Ovary (tissue), 3 donors: Measurements from ENCODE around the gene ST8SIA4.

Experiments used
- EP300 ChIP-seq: sonication (generic); formaldehyde crosslinking; IDR thresholded peaks from one replicate; pipeline ENCODE4 v1.6.1; 2017; ENCODE audit warnings: antibody characterized with exemption
- POLR2A ChIP-seq: fragments of 450-650 bp; IDR thresholded peaks from one replicate; pipeline ENCODE4 v1.6.1; 2017; ENCODE audit warnings: antibody characterized with exemption, mild to moderate bottlenecking, moderate library complexity
- TF ChIP-seq, protein P1 (sequence below), 3 donors: fragments of 450-650 bp in 2 of 3; fragments of 200-600 bp in 1 of 3; IDR thresholded peaks; one replicate each; pipeline versions ENCODE4 v1.5.1 to v1.8.0; 2016 to 2022; ENCODE audit warnings: antibody characterized with exemption in 3 of 3, mild to moderate bottlenecking in 1 of 3
- donor health status: DM: no; HTN: no; CAD: no.

DNA sequence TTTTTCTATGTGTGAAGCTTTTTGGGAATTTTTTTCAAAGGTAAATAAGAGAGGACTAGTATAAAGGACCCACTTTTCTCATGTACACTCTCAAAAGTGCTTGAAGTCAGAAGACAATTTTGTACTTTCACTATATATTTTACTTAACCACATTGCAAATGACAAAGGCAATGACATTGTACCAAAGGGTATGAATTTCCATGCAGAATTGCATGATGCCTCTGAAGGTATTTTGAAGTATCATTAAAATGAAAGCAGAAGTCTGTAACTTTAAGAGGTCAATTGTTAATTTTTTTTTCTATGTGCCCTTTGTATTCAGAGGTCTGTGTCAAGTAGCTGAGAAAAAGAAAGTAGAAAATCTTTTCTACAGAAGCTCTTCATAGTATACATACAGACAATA is 84.7 kb downstream of the ST8SIA4 start:
- TF ChIP-seq, protein P1, sequence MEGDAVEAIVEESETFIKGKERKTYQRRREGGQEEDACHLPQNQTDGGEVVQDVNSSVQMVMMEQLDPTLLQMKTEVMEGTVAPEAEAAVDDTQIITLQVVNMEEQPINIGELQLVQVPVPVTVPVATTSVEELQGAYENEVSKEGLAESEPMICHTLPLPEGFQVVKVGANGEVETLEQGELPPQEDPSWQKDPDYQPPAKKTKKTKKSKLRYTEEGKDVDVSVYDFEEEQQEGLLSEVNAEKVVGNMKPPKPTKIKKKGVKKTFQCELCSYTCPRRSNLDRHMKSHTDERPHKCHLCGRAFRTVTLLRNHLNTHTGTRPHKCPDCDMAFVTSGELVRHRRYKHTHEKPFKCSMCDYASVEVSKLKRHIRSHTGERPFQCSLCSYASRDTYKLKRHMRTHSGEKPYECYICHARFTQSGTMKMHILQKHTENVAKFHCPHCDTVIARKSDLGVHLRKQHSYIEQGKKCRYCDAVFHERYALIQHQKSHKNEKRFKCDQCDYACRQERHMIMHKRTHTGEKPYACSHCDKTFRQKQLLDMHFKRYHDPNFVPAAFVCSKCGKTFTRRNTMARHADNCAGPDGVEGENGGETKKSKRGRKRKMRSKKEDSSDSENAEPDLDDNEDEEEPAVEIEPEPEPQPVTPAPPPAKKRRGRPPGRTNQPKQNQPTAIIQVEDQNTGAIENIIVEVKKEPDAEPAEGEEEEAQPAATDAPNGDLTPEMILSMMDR (IDR thresholded peaks at IDR 0.05), result no peak
- TF ChIP-seq POLR2A (no peak), EP300 (no peak)
